GM13977 (cell line): ENCODE data around the gene F12.

Experiments used
- DNase-seq: peaks from one replicate; pipeline ENCODE4 v3.0.0; 2012; ENCODE audit warnings: low spot score
- CTCF ChIP-seq: IDR thresholded peaks from 2 replicates; pipeline ENCODE4 v1.5.1; 2012; ENCODE audit warnings: mild to moderate bottlenecking, control low read depth; ENCODE audit not compliant: insufficient read depth; ENCODE audit errors: extremely low read depth, missing control alignments
- in situ Hi-C: fragments of 300-500 bp; cut with MboI; formaldehyde crosslinking; loops from one replicate; pipeline ENCODE4 v1.12.0; 2022; ENCODE audit warnings: low sequenced_read_pairs, low pct_unique_long_range_greater_than_20kb, mixed read lengths, inconsistent platforms; ENCODE audit not compliant: unreplicated experiment

The F12 gene

DNA sequence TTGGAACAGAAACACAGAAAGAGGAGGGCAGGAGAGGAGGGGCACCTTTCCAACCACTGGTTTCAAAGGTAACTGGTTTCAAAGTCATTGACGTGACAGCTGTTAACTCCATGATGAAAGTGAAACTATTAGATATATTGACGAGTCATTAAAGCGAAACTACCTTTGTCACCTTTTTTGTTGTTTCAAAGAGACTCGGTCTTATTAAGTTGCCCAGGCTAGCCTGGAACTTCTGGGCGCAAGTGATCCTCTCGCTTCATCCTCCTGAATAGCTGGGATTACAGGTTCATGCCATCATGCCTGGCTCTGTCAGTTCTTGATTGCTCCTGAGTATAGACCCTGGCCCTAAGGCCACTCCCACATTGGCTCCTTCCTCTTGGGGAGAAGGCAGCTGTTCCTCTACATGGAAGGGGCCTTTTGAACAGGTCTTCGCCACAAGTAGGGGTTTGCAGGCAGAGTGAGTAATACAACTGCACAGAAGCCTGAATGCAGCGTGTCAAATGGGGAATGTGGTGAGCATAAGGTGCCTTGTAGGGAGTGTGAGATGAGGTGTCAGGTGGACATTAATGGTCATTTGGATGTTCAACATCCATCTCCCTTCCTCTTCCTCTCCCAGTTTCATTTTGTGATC, 3.4 kb upstream of the F12 start:
- DNase-seq: peak; percentile 64
- in situ Hi-C loops: no loop called here
- no peak for TF ChIP-seq CTCF

- no peak for TF ChIP-seq CTCF
- in situ Hi-C loops: no loop called here
- no peak for DNase-seq
Observed at GRCh38 chr5:177410575-177410974, 1.2 kb upstream of the F12 start.

- DNase-seq: no peak
- TF ChIP-seq CTCF: no peak
- in situ Hi-C loops: loop anchor here (10.0 kb wide), 1 partner anchor 49 kb away; no protein-coding TSS in a partner anchor
Observed at GRCh38 chr5:177405805-177406204, 3.6 kb downstream of the F12 start.

- in situ Hi-C loops: loop anchor here (10.0 kb wide), 1 partner anchor 49 kb away; no protein-coding TSS in a partner anchor
- DNase-seq: no peak
Observed at GRCh38 chr5:177405312-177405711, 4.1 kb downstream of the F12 start.

DNA sequence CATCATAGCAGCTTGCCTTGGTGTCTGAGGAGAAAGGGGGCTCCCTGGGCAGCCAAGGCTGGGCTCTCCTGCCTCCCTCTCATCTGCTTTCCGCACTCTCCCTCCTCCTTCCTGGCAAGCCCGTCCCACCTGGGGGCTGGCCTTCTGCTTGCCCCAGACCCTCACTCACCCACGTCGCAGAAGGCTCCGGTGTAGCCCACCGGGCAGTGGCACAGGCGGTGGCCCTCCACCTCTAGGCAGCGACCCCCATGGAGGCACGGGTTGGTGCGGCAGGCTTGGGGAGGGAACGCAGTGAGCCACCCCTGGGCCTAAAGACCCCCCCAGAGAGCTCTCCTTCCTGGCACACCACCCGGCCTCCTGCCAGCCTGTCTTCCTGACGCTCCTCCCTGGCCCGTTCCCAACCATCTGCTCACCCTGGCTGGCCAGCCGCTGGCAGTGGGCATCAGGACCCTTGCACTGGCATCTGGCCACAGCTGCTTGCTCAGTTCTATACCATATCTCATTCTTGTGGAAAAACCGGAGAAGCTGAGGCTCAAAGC, 4.7 kb downstream of the F12 start:
- in situ Hi-C loops: loop anchor here (10.0 kb wide), 1 partner anchor 50 kb away; no protein-coding TSS in a partner anchor
- no peak for DNase-seq
- no peak for TF ChIP-seq CTCF

More at GRCh38 chr5:177405312-177405711, 4.1 kb downstream of the F12 start:
- TF ChIP-seq CTCF: no peak

- in situ Hi-C loops: loop anchor here (10.0 kb wide), 1 partner anchor 51 kb away; no protein-coding TSS in a partner anchor
- TF ChIP-seq CTCF: peak; percentile 96
- peak; percentile 96 for DNase-seq
Observed at GRCh38 chr5:177403792-177404640, 5.3 kb downstream of the F12 start.
